ENCODE data around the gene HS3ST6. TPM values are rescaled to one million over a fixed set of nuclear protein-coding genes. Genes with fewer than 3 reads are reported as not detected.

The HS3ST6 gene
- total and polyA plus RNA-seq, 12 donors: 0.07 to 0.11 TPM; not detected in 10

DNA sequence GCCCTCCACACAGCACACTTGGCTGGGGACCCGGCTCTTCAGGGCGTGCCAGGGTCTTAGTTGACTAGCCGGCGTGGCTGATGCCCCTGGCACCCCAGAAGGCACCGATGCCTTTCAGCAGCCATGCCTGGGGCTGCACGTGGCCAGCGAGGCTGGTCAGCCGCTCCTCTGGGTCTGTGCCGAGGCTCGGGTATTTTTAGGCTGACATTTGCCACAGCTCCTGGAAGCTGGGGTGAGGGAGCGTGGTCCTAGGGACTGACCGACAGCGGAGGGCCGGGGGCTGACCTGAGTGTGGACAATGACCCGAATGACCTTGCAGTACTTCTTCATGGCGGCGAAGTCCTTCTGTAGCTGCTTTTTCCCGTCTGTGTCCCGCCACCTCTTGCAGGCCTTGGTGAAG, 32.3 kb upstream of the HS3ST6 start:
- Histone ChIP-seq H3K4me3 (no peak overlapping the region), H3K4me1 (replicated peaks in 1 of 2) (no peaks in the 10 kb centered on the region), H3K27me3 (no peaks in the 10 kb centered on the region), H3K9me3 (replicated peaks in 1 of 3) (no peaks in the 10 kb centered on the region), H3K36me3 (replicated peaks in 1 of 2) (no peaks in the 10 kb centered on the region), H3K27ac (no peak overlapping the region)
- WGBS, 4 donors: 76 to 87% (median 79%) methylated on average over 7 to 19 of the region's 19 CpGs
- TF ChIP-seq POLR2A (IDR thresholded peaks at IDR 0.05): no peak
- TF ChIP-seq, protein P1, sequence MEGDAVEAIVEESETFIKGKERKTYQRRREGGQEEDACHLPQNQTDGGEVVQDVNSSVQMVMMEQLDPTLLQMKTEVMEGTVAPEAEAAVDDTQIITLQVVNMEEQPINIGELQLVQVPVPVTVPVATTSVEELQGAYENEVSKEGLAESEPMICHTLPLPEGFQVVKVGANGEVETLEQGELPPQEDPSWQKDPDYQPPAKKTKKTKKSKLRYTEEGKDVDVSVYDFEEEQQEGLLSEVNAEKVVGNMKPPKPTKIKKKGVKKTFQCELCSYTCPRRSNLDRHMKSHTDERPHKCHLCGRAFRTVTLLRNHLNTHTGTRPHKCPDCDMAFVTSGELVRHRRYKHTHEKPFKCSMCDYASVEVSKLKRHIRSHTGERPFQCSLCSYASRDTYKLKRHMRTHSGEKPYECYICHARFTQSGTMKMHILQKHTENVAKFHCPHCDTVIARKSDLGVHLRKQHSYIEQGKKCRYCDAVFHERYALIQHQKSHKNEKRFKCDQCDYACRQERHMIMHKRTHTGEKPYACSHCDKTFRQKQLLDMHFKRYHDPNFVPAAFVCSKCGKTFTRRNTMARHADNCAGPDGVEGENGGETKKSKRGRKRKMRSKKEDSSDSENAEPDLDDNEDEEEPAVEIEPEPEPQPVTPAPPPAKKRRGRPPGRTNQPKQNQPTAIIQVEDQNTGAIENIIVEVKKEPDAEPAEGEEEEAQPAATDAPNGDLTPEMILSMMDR (IDR thresholded peaks at IDR 0.05): no peak
- intact Hi-C loops (cut with DNase I): no loop called here
- no peak for DNase-seq

DNA sequence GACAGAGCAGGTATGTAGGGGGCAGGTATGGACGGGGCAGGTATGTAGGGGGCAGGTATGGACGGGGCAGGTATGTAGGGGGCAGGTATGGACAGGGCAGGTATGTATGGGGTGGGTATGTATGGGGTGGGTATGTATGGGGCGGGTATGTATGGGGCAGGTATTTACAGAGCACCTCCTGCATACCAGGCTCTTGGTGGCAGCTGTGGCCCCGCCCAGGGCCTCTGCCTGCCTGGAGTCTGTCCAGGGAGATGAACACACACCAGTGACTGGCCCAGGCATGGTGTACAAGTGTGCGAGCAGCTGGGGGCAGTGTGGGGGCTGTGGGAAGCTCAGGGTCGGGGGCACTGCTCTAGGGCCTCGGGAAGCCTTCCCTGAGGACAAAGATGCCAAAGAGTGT, 31.8 kb upstream of the HS3ST6 start:
- no peak overlapping the region for H3K27ac ChIP-seq
- no peak overlapping the region for H3K4me3 ChIP-seq
- 60 to 67% (median 63%) methylated on average over 6 to 7 of the region's 7 CpGs for WGBS, 4 donors
- no peak for DNase-seq
- no peaks in the 10 kb centered on the region for H3K9me3 ChIP-seq (replicated peaks in 1 of 3)
- H3K4me1 ChIP-seq (replicated peaks in 1 of 2): no peaks in the 10 kb centered on the region
- H3K36me3 ChIP-seq (replicated peaks in 1 of 2): no peaks in the 10 kb centered on the region
- intact Hi-C loops (cut with DNase I): no loop called here
- H3K27me3 ChIP-seq: no peaks in the 10 kb centered on the region
- TF ChIP-seq POLR2A (IDR thresholded peaks at IDR 0.05): no peak
- TF ChIP-seq, protein P1 (IDR thresholded peaks at IDR 0.05): no peak

GRCh38 chr16:1949507-1949906, 31.3 kb upstream of the HS3ST6 start:
- Histone ChIP-seq H3K4me1 (replicated peaks in 1 of 2) (no peaks in the 10 kb centered on the region), H3K27ac (no peak overlapping the region), H3K36me3 (replicated peaks in 1 of 2) (no peaks in the 10 kb centered on the region), H3K27me3 (no peaks in the 10 kb centered on the region), H3K9me3 (replicated peaks in 1 of 3) (no peaks in the 10 kb centered on the region), H3K4me3 (no peak overlapping the region)
- TF ChIP-seq, protein P1 (IDR thresholded peaks at IDR 0.05): no peak
- TF ChIP-seq POLR2A (IDR thresholded peaks at IDR 0.05): no peak
- WGBS, 4 donors: 83 to 98% (median 89%) methylated on average over 6 to 11 of the region's 11 CpGs
- no peak for DNase-seq
- intact Hi-C loops (cut with DNase I): no loop called here

DNA sequence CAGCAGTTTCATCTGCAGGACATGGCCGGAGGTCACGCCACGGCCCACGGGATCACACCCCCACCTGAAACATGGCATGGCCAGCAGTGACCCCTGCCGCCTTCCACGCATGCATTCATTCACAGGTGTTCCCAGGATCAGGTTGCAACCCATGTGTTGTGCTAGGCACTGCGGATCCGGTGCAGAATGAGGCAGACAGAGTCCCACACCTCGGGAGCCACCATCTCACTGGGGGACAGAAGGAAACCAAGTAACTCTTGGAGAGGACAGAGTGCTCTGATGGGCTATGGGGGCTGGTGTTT, 29.1 kb upstream of the HS3ST6 start:
- no peaks in the 10 kb centered on the region for H3K27me3 ChIP-seq
- TF ChIP-seq, protein P1 (IDR thresholded peaks at IDR 0.05): no peak
- TF ChIP-seq POLR2A (IDR thresholded peaks at IDR 0.05): no peak
- no peak overlapping the region for H3K4me3 ChIP-seq
- intact Hi-C loops (cut with DNase I): no loop called here
- H3K9me3 ChIP-seq (replicated peaks in 1 of 3): no peaks in the 10 kb centered on the region
- WGBS, 4 donors: 86 to 96% (median 90%) methylated on average over 5 to 9 of the region's 9 CpGs; no CpG with 5 or more reads in 1 of the 4 donors
- no peak for DNase-seq
- H3K4me1 ChIP-seq (replicated peaks in 1 of 2): peaks cover 4% of the 10 kb centered on the region in 2 donors
- no peak overlapping the region for H3K27ac ChIP-seq
- H3K36me3 ChIP-seq (replicated peaks in 1 of 2): no peaks in the 10 kb centered on the region
